ENCODE results near the gene TTC9B. TPM values are rescaled to one million over a fixed set of nuclear protein-coding genes. Genes with fewer than 3 reads are reported as not detected.

The TTC9B gene
- total and polyA plus RNA-seq, 2 experiments from 2014 or later, result not detected

GRCh38 chr19:40233811-40234389, 15.7 kb upstream of the TTC9B start:
- Histone ChIP-seq H3K4me2 (ENCODE audit: unreplicated experiment) (no peak overlapping the region), H3K79me2 (ENCODE audit: insufficient read depth) (no peaks in the 10 kb centered on the region), H3K27me3 (replicated peaks; ENCODE audit: insufficient read depth) (no peaks in the 10 kb centered on the region), H3K4me3 (no peak overlapping the region), H3K9ac (no peak overlapping the region), H2AFZ (no peak overlapping the region), H3K27ac (no peak overlapping the region), H3K36me3 (ENCODE audit: low read depth) (no peaks in the 10 kb centered on the region), H3K9me3 (ENCODE audit: low read depth) (no peaks in the 10 kb centered on the region), H3K4me1 (ENCODE audit: insufficient read depth) (peaks cover 26% of the 10 kb centered on the region), H3K9me2 (ENCODE audit: insufficient read depth) (no peaks in the 10 kb centered on the region), H4K20me1 (ENCODE audit: insufficient read depth) (no peaks in the 10 kb centered on the region), H3F3A (ENCODE audit: insufficient read depth) (peaks cover 25% of the 10 kb centered on the region)
- DNase-seq, result no peak
- 89 to 90% methylated on average over 16 to 19 of the region's 20 CpGs for WGBS, 2 experiments (ENCODE audit: low coverage in 1 of 2, low lambda C conversion rate in 2 of 2, missing lambda C conversion rate in 2 of 2)
- in situ Hi-C loops (cut with MboI), result no loop called here
- no peak for TF ChIP-seq EZH2 (IDR thresholded peaks at IDR 0.05; ENCODE audit: insufficient read depth, poor library complexity, severe bottlenecking)
- no peak for TF ChIP-seq EZH2phosphoT487 (IDR thresholded peaks at IDR 0.05; ENCODE audit: insufficient read depth, low read depth)

DNA sequence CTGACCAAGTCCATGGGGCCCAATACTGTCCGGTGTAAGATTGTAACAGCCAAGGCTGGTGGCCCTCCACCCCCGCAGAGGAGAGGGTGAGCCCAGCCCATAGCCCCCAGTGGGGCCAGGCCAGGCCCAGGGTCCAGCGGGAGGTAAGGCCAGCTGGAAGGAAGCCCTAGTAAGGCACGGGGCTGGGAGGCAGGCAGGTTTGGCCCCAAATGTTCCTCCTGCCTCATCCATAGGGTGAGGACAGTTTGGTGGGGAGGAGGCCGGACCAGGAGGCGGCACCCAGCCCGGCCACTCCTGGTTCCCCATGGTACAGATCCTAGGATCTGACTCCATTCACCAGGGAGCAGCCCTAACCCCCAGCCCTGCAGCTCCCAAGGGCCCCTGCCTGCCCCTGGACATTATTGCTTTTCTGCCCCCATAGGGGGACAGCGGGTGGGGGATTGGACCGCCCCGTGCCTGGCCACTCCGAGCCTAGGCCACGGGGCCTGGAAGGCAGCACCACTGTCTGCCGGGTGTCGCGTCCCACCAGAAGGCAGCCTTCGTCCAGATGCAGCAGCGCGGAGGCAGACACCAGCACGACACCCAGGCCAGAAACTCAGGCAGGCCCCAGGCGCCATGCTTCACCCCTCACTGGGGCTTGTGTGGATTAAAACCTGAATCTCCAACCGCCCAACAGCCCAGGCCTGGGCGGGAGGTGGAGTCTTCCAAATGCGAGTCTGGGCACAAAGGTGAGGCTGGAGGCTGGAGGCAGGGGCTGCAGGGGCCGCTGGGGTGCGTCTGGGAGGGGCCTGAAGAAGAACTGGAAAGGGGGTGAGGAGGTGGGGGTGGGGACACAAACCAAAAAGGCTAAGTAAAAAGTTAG, 15.0 kb upstream of the TTC9B start:
- Histone ChIP-seq H3K4me3 (no peak overlapping the region), H3K27ac (no peak overlapping the region), H3K36me3 (ENCODE audit: low read depth) (no peaks in the 10 kb centered on the region), H3K9me3 (ENCODE audit: low read depth) (no peaks in the 10 kb centered on the region), H3K9me2 (ENCODE audit: insufficient read depth) (no peaks in the 10 kb centered on the region), H3K9ac (no peak overlapping the region), H3F3A (ENCODE audit: insufficient read depth) (peaks cover 25% of the 10 kb centered on the region), H3K4me2 (ENCODE audit: unreplicated experiment) (no peak overlapping the region), H3K4me1 (ENCODE audit: insufficient read depth) (peaks cover 28% of the 10 kb centered on the region), H2AFZ (no peak overlapping the region), H3K27me3 (replicated peaks; ENCODE audit: insufficient read depth) (no peaks in the 10 kb centered on the region), H4K20me1 (ENCODE audit: insufficient read depth) (no peaks in the 10 kb centered on the region), H3K79me2 (ENCODE audit: insufficient read depth) (no peaks in the 10 kb centered on the region)
- TF ChIP-seq EZH2phosphoT487 (IDR thresholded peaks at IDR 0.05; ENCODE audit: insufficient read depth, low read depth), result no peak
- TF ChIP-seq EZH2 (IDR thresholded peaks at IDR 0.05; ENCODE audit: insufficient read depth, poor library complexity, severe bottlenecking), result no peak
- DNase-seq, result no peak
- WGBS, 2 experiments (ENCODE audit: low coverage in 1 of 2, low lambda C conversion rate in 2 of 2, missing lambda C conversion rate in 2 of 2), result 93 to 94% methylated on average over 23 to 25 of the region's 25 CpGs
- in situ Hi-C loops (cut with MboI), result no loop called here

DNA sequence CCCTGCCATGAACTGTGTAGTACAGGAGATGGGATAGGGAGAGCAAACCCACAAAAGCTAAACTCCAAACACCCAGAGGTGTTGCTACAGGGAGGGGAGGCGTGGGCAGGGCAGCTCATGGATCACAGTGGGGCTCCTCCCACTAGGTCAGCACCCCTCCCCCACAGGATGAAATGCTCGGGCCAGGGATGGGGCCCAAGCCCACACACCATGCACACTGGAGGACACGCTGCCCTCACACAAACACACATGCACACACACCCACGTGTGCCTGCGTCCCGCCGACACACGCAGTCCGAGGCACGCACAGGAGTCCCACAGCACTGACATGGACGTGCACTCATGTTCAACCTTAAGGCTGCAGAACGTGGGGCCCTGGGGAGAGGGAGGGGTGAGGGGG, 14.3 kb upstream of the TTC9B start:
- no peaks in the 10 kb centered on the region for H3K9me2 ChIP-seq (ENCODE audit: insufficient read depth)
- TF ChIP-seq EZH2 (IDR thresholded peaks at IDR 0.05; ENCODE audit: insufficient read depth, poor library complexity, severe bottlenecking), result no peak
- TF ChIP-seq EZH2phosphoT487 (IDR thresholded peaks at IDR 0.05; ENCODE audit: insufficient read depth, low read depth), result no peak
- in situ Hi-C loops (cut with MboI), result no loop called here
- H3K36me3 ChIP-seq (ENCODE audit: low read depth), result no peaks in the 10 kb centered on the region
- H3K4me3 ChIP-seq, result no peak overlapping the region
- H3K27me3 ChIP-seq (replicated peaks; ENCODE audit: insufficient read depth), result no peaks in the 10 kb centered on the region
- peaks cover 25% of the 10 kb centered on the region for H3F3A ChIP-seq (ENCODE audit: insufficient read depth)
- H3K4me1 ChIP-seq (ENCODE audit: insufficient read depth), result peaks cover 28% of the 10 kb centered on the region
- peak; percentile 21 for DNase-seq
- no peak overlapping the region for H2AFZ ChIP-seq
- no peaks in the 10 kb centered on the region for H3K9me3 ChIP-seq (ENCODE audit: low read depth)
- H3K9ac ChIP-seq, result no peak overlapping the region
- WGBS, 2 experiments (ENCODE audit: low coverage in 1 of 2, low lambda C conversion rate in 2 of 2, missing lambda C conversion rate in 2 of 2), result 78 to 94% methylated on average over 9 to 11 of the region's 12 CpGs
- H4K20me1 ChIP-seq (ENCODE audit: insufficient read depth), result no peaks in the 10 kb centered on the region
- no peak overlapping the region for H3K4me2 ChIP-seq (ENCODE audit: unreplicated experiment)
- no peaks in the 10 kb centered on the region for H3K79me2 ChIP-seq (ENCODE audit: insufficient read depth)
- no peak overlapping the region for H3K27ac ChIP-seq

- WGBS, 2 experiments (ENCODE audit: low coverage in 1 of 2, low lambda C conversion rate in 2 of 2, missing lambda C conversion rate in 2 of 2), result 77 to 78% methylated on average over 15 to 16 of the region's 16 CpGs
- Histone ChIP-seq H3K79me2 (ENCODE audit: insufficient read depth) (no peaks in the 10 kb centered on the region), H4K20me1 (ENCODE audit: insufficient read depth) (no peaks in the 10 kb centered on the region), H3K36me3 (ENCODE audit: low read depth) (no peaks in the 10 kb centered on the region), H3K4me2 (ENCODE audit: unreplicated experiment) (no peak overlapping the region), H3K27me3 (replicated peaks; ENCODE audit: insufficient read depth) (no peaks in the 10 kb centered on the region), H3K9me2 (ENCODE audit: insufficient read depth) (no peaks in the 10 kb centered on the region), H3K9me3 (ENCODE audit: low read depth) (no peaks in the 10 kb centered on the region), H3K9ac (no peak overlapping the region), H2AFZ (no peak overlapping the region), H3K27ac (no peak overlapping the region), H3K4me3 (no peak overlapping the region), H3K4me1 (ENCODE audit: insufficient read depth) (peaks cover 28% of the 10 kb centered on the region), H3F3A (ENCODE audit: insufficient read depth) (peaks cover 25% of the 10 kb centered on the region)
- TF ChIP-seq EZH2 (IDR thresholded peaks at IDR 0.05; ENCODE audit: insufficient read depth, poor library complexity, severe bottlenecking), result no peak
- no peak for TF ChIP-seq EZH2phosphoT487 (IDR thresholded peaks at IDR 0.05; ENCODE audit: insufficient read depth, low read depth)
- in situ Hi-C loops (cut with MboI), result no loop called here
- DNase-seq, result no peak
Observed at GRCh38 chr19:40231544-40232424, 13.6 kb upstream of the TTC9B start.
